Stimulated activated naive CD4-positive, alpha-beta T cell treated with Interleukin-2 at 50 U/mL for 16 hours (primary cell): Measurements from ENCODE around the gene C20orf202.
"Not testable (repeated sequence)": the region's sequence is repeated elsewhere in the genome, so short reads cannot be mapped to it uniquely, and the experiment has no call there.

ENCODE experiments used
- DNase-seq: peaks from one replicate; lab custom pipeline; 2025; lab: John Stamatoyannopoulos, UW

C20orf202 gene

DNA sequence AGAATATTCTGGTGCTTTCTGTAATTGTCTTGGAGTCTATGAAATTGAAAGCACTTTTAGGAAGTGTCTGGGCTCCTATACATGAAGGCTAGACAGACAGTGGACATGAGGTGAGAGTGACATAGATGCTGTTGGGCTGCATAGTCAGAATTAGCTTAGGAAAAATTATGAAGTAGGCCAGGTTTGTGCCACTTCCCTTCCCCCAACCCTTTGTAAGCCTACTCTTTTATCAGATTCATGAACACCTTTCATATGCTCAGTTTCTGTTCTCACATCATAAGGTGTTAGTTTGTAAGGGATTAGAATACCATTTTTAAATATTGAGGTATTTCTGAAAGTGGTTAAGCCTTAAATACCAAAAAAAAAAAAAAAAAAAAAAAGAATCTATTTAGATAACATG is 44.4 kb downstream of the C20orf202 start:
- DNase-seq: no peak

DNA sequence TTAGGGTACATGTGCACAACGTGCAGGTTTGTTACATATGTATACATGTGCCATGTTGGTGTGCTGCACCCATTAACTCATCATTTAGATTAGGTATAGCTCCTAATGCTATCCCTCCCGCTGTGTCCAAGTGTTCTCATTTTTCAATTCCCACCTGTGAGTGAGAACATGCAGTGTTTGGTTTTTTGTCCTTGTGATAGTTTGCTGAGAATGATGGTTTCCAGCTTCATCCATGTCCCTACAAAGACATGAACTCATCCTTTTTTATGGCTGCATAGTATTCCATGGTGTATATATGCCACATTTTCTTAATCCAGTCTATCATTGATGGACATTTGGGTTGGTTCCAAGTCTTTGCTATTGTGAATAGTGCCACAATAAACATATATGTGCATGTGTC is 47.0 kb downstream of the C20orf202 start:
- not testable (repeated sequence) for DNase-seq

DNA sequence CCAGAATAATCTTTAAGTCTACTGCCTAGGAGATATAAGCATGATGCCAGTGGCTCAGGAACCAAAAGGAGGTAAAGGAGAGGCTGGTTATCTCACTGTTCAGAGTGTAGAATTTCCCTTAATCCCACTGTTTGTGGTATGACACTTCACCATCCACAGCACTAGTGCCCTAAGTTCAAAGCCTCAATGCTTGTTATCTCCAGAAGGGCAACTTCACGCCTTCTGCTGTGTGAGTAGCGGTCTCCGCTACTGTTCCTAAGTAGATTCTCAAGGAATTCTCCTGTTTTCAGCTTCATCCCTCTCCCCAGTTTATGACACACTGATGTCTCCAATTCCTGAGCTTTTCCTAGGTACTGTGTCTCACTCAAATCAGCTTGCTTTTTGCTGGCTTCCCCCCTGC is 49.2 kb downstream of the C20orf202 start:
- no peak for DNase-seq

- no peak for DNase-seq
Observed at GRCh38 chr20:1254254-1254653, 51.0 kb downstream of the C20orf202 start.

- no peak for DNase-seq
Observed at GRCh38 chr20:1255675-1256074, 52.4 kb downstream of the C20orf202 start.
